Measurements from ENCODE around the gene CD200. TPM values are rescaled to one million over a fixed set of nuclear protein-coding genes. Genes with fewer than 3 reads are reported as not detected.

CD200 gene
- total RNA-seq, 1 donor from 2014 or later, result 1.1 TPM

GRCh38 chr3:112307557-112307956 is 25.4 kb upstream of the CD200 start:
- no peak for TF ChIP-seq CTCF (IDR thresholded peaks at IDR 0.05; ENCODE audit: borderline replicate concordance)
- intact Hi-C loops (cut with micrococcal nuclease), result no loop called here
- H3K27ac ChIP-seq (replicated peaks), result peak overlapping the region; percentile 20

GRCh38 chr3:112308151-112308911 is 24.6 kb upstream of the CD200 start:
- Histone ChIP-seq H3K36me3 (no peaks in the 10 kb centered on the region), H3K4me1 (peaks cover 22% of the 10 kb centered on the region), H3K27ac (replicated peaks) (peak overlapping the region; percentile 20), H3K9me3 (replicated peaks) (no peaks in the 10 kb centered on the region), H3K4me3 (no peak overlapping the region), H3K27me3 (ENCODE audit: low read depth) (no peaks in the 10 kb centered on the region)
- intact Hi-C loops (cut with micrococcal nuclease), result no loop called here
- DNase-seq, result no peak
- no peak for TF ChIP-seq CTCF (IDR thresholded peaks at IDR 0.05; ENCODE audit: borderline replicate concordance)

More at GRCh38 chr3:112307557-112307956, 25.4 kb upstream of the CD200 start:
- DNase-seq, result no peak
- Histone ChIP-seq H3K9me3 (replicated peaks) (no peaks in the 10 kb centered on the region), H3K4me1 (peaks cover 28% of the 10 kb centered on the region), H3K36me3 (no peaks in the 10 kb centered on the region), H3K4me3 (no peak overlapping the region), H3K27me3 (ENCODE audit: low read depth) (no peaks in the 10 kb centered on the region)

GRCh38 chr3:112314649-112315048 is 18.3 kb upstream of the CD200 start:
- intact Hi-C loops (cut with micrococcal nuclease), result no loop called here
- no peak overlapping the region for H3K4me3 ChIP-seq
- no peaks in the 10 kb centered on the region for H3K27me3 ChIP-seq (ENCODE audit: low read depth)
- H3K4me1 ChIP-seq, result no peaks in the 10 kb centered on the region
- H3K9me3 ChIP-seq (replicated peaks), result peaks cover 11% of the 10 kb centered on the region
- no peak for TF ChIP-seq CTCF (IDR thresholded peaks at IDR 0.05; ENCODE audit: borderline replicate concordance)
- H3K36me3 ChIP-seq, result no peaks in the 10 kb centered on the region
- no peak for DNase-seq
- no peak overlapping the region for H3K27ac ChIP-seq (replicated peaks)

- no peak overlapping the region for H3K4me3 ChIP-seq
- peaks cover 11% of the 10 kb centered on the region for H3K9me3 ChIP-seq (replicated peaks)
- no peaks in the 10 kb centered on the region for H3K36me3 ChIP-seq
- intact Hi-C loops (cut with micrococcal nuclease), result no loop called here
- no peak for DNase-seq
- H3K4me1 ChIP-seq, result no peaks in the 10 kb centered on the region
- H3K27ac ChIP-seq (replicated peaks), result no peak overlapping the region
- TF ChIP-seq CTCF (IDR thresholded peaks at IDR 0.05; ENCODE audit: borderline replicate concordance), result no peak
- H3K27me3 ChIP-seq (ENCODE audit: low read depth), result no peaks in the 10 kb centered on the region
Measured at GRCh38 chr3:112315791-112316190, 17.2 kb upstream of the CD200 start.

- H3K27ac ChIP-seq (replicated peaks), result peak overlapping the region; percentile 2
- H3K4me3 ChIP-seq, result no peak overlapping the region
- H3K4me1 ChIP-seq, result no peaks in the 10 kb centered on the region
- no peak for TF ChIP-seq CTCF (IDR thresholded peaks at IDR 0.05; ENCODE audit: borderline replicate concordance)
- H3K27me3 ChIP-seq (ENCODE audit: low read depth), result no peaks in the 10 kb centered on the region
- no peaks in the 10 kb centered on the region for H3K36me3 ChIP-seq
- intact Hi-C loops (cut with micrococcal nuclease), result no loop called here
- peaks cover 11% of the 10 kb centered on the region for H3K9me3 ChIP-seq (replicated peaks)
- no peak for DNase-seq
Measured at GRCh38 chr3:112319516-112320276, 13.3 kb upstream of the CD200 start.
